K562 treated with DMSO at 1 percent for 12 hours (cell line): ENCODE results near the gene PFAS. TPM values are rescaled to one million over a fixed set of nuclear protein-coding genes. Genes with fewer than 3 reads are reported as not detected.

Experiments used
- total RNA-seq: library from RNA; unstranded; fragments of 300-600 nt; gene quantifications from 2 replicates; pipeline ENCODE4 v1.2.3, GENCODE V29; 2022; ENCODE audit not compliant: insufficient read depth

The PFAS gene, protein sequence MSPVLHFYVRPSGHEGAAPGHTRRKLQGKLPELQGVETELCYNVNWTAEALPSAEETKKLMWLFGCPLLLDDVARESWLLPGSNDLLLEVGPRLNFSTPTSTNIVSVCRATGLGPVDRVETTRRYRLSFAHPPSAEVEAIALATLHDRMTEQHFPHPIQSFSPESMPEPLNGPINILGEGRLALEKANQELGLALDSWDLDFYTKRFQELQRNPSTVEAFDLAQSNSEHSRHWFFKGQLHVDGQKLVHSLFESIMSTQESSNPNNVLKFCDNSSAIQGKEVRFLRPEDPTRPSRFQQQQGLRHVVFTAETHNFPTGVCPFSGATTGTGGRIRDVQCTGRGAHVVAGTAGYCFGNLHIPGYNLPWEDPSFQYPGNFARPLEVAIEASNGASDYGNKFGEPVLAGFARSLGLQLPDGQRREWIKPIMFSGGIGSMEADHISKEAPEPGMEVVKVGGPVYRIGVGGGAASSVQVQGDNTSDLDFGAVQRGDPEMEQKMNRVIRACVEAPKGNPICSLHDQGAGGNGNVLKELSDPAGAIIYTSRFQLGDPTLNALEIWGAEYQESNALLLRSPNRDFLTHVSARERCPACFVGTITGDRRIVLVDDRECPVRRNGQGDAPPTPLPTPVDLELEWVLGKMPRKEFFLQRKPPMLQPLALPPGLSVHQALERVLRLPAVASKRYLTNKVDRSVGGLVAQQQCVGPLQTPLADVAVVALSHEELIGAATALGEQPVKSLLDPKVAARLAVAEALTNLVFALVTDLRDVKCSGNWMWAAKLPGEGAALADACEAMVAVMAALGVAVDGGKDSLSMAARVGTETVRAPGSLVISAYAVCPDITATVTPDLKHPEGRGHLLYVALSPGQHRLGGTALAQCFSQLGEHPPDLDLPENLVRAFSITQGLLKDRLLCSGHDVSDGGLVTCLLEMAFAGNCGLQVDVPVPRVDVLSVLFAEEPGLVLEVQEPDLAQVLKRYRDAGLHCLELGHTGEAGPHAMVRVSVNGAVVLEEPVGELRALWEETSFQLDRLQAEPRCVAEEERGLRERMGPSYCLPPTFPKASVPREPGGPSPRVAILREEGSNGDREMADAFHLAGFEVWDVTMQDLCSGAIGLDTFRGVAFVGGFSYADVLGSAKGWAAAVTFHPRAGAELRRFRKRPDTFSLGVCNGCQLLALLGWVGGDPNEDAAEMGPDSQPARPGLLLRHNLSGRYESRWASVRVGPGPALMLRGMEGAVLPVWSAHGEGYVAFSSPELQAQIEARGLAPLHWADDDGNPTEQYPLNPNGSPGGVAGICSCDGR (N-terminal part only)
- 4.5 and 9.7 TPM in 2 replicates for total RNA-seq

DNA sequence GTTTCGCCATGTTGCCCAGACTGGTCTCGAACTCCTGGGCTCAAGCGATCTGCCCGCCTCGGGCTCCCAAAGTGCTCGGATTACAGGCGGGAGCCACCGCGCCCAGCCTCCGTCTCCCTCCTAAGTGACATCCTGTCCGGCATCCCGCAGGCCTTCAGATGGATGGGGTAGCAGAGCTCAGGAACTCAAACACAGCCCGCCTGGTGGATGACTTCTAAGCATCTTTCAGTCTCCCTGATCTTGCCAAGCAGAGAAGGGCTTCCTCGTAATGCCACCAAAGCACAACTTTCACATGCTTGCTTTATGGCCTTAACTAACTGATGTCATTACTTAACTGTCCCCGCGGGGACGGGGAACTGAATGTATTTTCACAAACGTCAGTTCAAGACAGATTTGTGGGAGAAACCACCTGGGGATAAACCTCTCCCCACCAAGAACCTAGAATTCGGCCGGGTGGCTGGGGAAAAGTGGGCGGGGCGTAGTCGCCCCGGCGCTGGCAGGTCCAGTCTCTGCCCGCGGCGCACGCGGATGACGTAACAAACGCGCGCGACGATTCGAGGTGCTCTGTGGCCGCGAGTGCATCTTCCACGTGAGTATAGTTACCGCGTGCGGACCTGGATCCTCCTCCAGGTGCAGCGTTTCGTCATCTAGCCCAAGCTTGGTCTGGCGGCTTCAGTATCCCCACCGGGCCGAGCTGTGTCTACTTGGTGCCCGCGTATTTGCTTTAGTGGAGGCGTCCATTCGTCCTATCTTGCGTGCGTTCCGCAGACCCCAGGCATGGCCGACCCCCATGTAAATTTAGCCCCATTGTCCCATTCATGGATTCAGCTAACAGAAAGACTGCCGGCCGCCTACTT is at the start of gene PFAS:
Gene PFAS, plus strand, starts transcription at position 539 of the 857 bp plus-strand sequence. CDS start 4,649 bp downstream, outside the sequence.

DNA sequence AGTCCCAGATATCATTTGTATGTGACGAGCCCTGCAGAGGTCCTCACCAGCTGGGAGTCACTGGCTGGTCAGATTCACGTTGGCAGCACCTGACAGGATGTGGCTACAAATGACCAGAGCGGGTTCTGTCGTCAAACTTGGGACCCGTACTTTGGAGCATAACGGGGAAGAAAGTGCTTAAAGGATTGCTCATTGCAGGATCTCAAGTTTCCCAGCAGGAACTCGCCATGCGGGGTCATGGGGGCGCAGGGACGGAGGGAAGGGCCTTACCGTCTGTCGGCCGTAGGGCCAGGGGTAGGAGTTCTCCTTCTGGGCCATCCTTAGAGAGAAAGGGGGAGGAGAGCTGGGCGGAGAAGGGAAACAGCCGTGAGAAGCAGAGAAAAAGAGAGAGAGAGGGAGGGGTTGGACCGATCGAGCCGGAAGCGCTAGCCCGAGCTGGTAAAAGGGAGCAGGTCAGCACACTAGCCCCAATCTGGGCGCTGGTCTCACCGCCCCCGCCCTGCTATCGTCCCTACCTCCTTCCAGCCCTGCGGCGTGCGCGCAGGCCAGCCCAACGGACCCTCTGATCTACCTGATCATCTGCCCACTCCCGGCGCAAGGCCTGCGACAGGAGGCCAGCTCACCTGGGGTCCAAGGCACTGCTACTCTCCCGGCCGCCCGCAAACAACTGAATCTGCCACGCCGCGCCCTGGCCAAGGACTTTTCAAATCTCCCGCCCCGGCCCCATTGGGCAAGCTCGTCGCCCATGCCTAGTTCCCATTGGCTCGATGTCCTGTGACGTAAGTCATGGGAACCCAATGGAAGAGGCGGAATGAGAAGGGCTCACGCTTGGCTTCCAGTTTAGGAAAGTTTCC is 39.0 kb upstream of the PFAS start, which contains the start of gene AURKB:
Gene AURKB, minus strand, starts transcription at position 669 of the 854 bp plus-strand sequence. Its CDS starts 351 bp downstream, at position 318.

GRCh38 chr17:8288336-8289102 is 39.4 kb downstream of the PFAS start, which contains the start of gene RANGRF:
TSS of gene RANGRF (plus strand) at chr17:8288670. CDS start at chr17:8288789, 119 bp downstream.

Other genes with a start within 250 kb of the PFAS start
- not detected in 2 replicates for gene GUCY2D, start 246.7 kb upstream of the PFAS start, total RNA-seq
- gene ALOX15B, start 210.2 kb upstream of the PFAS start, total RNA-seq: not detected in 2 replicates
- gene ALOX12B, start 161.6 kb upstream of the PFAS start, total RNA-seq: not detected in 2 replicates
- not detected in 2 replicates for gene ALOXE3, start 130.8 kb upstream of the PFAS start, total RNA-seq
- gene HES7, start 125.2 kb upstream of the PFAS start, total RNA-seq: 1.6 TPM in 1 of 2 replicates, not detected in the other
- 3.3 and 6.1 TPM in 2 replicates for gene PER1, start 96.9 kb upstream of the PFAS start, total RNA-seq
- 23.8 and 39.3 TPM in 2 replicates for gene VAMP2, start 86.3 kb upstream of the PFAS start, total RNA-seq
- gene TMEM107, start 72.9 kb upstream of the PFAS start, total RNA-seq: 17.1 and 17.9 TPM in 2 replicates
- 11.4 and 14.8 TPM in 2 replicates for gene BORCS6, start 59.1 kb upstream of the PFAS start, total RNA-seq
- 179 TPM in 2 replicates for gene AURKB, start 38.7 kb upstream of the PFAS start, total RNA-seq
- 3.2 and 9.1 TPM in 2 replicates for gene CTC1, start 1.2 kb upstream of the PFAS start, total RNA-seq
- 17.3 and 21.5 TPM in 2 replicates for gene RANGRF, start 39.4 kb downstream of the PFAS start, total RNA-seq
- 9.5 and 11.3 TPM in 2 replicates for gene SLC25A35, start 46.1 kb downstream of the PFAS start, total RNA-seq
- not detected in 2 replicates for gene ARHGEF15, start 61.0 kb downstream of the PFAS start, total RNA-seq
- not detected in 2 replicates for gene ODF4, start 90.6 kb downstream of the PFAS start, total RNA-seq
- 5,262 and 6,153 TPM in 2 replicates for gene RPL26, start 133.9 kb downstream of the PFAS start, total RNA-seq
- not detected in 2 replicates for gene RNF222, start 148.5 kb downstream of the PFAS start, total RNA-seq
- 17.4 and 36.8 TPM in 2 replicates for gene NDEL1, start 186.6 kb downstream of the PFAS start, total RNA-seq